Activated CD4-positive, alpha-beta memory T cell treated with anti-CD3 and anti-CD28 coated beads, Interleukin-2, amount 10 ng/mL, durations not matched to agents 7 days and 5 days (primary cell): ENCODE measurements around the gene DNAL4. TPM values are rescaled to one million over a fixed set of nuclear protein-coding genes. Genes with fewer than 3 reads are reported as not detected.

Source experiments
- CTCF ChIA-PET: fragments of 350-600 bp; sonication (Branson Sonifier 250); formaldehyde crosslinking; loops from one replicate; lab custom pipeline; 2021; ENCODE audit warnings: antibody characterized with exemption, inconsistent platforms; lab: Charles Lee
- POLR2A ChIA-PET: fragments of 350-600 bp; sonication (Branson Sonifier 250); formaldehyde crosslinking; loops from one replicate; lab custom pipeline; 2021; ENCODE audit warnings: antibody characterized with exemption; lab: Charles Lee
- DNase-seq: peaks from one replicate; pipeline ENCODE4 v3.0.0-alpha.2; 2020
- H3K27ac Mint-ChIP-seq: one replicate; pipeline ENCODE4 v1.8.0; 2021; ENCODE audit warnings: mild to moderate bottlenecking, mixed read lengths
- H3K27me3 Mint-ChIP-seq: one replicate; pipeline ENCODE4 v1.8.0; 2021; ENCODE audit warnings: mixed read lengths
- H3K36me3 Mint-ChIP-seq: one replicate; pipeline ENCODE4 v1.8.0; 2021; ENCODE audit warnings: low read depth, mixed read lengths
- H3K4me1 Mint-ChIP-seq: one replicate; pipeline ENCODE4 v1.8.0; 2021; ENCODE audit warnings: mixed read lengths
- H3K4me3 Mint-ChIP-seq: one replicate; pipeline ENCODE4 v1.8.0; 2021; ENCODE audit warnings: mild to moderate bottlenecking, mixed read lengths
- H3K9me3 Mint-ChIP-seq: one replicate; pipeline ENCODE4 v1.8.0; 2021; ENCODE audit warnings: mixed read lengths
- total RNA-seq, 2 experiments: library from RNA; stranded (reverse); gene quantifications; one replicate each; pipeline ENCODE4 v1.2.3, GENCODE V29; 2021

The DNAL4 gene
- total RNA-seq, 2 experiments from 2014 or later, result 8.0 to 8.4 TPM

DNA sequence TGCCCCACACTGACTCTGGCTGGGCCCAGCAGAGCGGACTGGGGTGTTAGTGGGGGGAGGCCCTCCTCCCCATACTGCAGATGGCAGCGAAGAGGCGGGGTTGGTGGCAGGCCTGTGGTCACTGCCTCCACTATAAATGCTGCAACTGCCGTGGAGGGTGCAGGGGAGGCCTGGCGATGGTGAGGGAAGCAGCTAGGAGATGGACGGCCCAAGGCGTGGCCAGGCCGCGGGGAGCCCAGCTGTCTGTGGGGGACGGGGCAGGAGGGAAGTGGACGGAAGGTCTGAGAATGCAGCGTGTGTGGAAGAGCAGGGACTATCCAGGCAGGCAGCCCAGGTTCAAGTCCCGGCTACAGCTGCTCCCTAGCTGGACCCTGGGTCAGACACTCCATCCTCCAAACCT, 18.3 kb downstream of the DNAL4 start:
- no peak for DNase-seq
- Mint-ChIP-seq H3K9me3 (no peaks in the 10 kb centered on the region), H3K27me3 (no peaks in the 10 kb centered on the region), H3K27ac (no peak overlapping the region), H3K4me3 (no peak overlapping the region), H3K4me1 (peaks cover 6% of the 10 kb centered on the region), H3K36me3 (no peaks in the 10 kb centered on the region)
- CTCF ChIA-PET, result interaction anchor here (1.4 kb wide), 1 partner anchor 10 kb away, joined by 4 read pairs; no protein-coding TSS in a partner anchor
- POLR2A ChIA-PET, result no interaction called here

DNA sequence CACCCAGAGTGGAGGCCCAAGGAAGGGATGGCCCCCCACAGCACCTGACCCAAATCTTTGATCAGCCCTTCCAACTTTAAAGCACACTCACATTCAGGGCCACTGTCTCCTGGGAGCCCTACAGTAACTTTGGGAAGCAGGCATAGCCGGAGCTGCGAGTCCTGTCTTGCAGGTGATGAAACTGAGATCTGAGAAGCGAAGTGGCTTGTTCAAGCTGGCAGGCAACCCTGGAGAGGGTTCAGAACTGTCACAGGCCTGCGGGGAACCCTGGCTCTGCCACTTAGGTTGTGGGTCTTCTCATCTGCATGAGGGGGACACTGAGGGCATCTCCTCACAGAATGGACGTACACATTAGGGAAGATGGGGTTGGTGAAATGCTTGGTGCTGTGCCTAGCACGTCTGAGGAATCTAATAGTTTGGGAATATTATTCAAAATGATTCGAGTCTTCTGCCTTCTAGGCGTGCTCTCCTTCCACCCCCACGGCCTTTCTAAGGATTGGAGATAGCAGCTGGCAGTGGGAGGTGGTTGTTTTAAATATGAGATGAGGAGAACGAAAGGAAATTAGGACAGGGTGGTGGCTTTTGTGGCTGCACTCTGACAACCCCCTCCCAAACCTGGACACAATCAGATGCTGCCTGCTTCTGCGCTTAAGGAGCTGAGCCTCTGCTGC, 19.3 kb downstream of the DNAL4 start:
- Mint-ChIP-seq H3K9me3 (no peaks in the 10 kb centered on the region), H3K36me3 (no peaks in the 10 kb centered on the region), H3K27me3 (no peaks in the 10 kb centered on the region), H3K27ac (no peak overlapping the region), H3K4me3 (no peak overlapping the region), H3K4me1 (peaks cover 6% of the 10 kb centered on the region)
- ChIA-PET POLR2A (interaction anchor here (1.1 kb wide), 1 partner anchor 31 kb away, joined by 3 read pairs; no protein-coding TSS in a partner anchor), CTCF (interaction anchor here (1.4 kb wide), 1 partner anchor 9 kb away, joined by 4 read pairs; no protein-coding TSS in a partner anchor)
- DNase-seq, result no peak

DNA sequence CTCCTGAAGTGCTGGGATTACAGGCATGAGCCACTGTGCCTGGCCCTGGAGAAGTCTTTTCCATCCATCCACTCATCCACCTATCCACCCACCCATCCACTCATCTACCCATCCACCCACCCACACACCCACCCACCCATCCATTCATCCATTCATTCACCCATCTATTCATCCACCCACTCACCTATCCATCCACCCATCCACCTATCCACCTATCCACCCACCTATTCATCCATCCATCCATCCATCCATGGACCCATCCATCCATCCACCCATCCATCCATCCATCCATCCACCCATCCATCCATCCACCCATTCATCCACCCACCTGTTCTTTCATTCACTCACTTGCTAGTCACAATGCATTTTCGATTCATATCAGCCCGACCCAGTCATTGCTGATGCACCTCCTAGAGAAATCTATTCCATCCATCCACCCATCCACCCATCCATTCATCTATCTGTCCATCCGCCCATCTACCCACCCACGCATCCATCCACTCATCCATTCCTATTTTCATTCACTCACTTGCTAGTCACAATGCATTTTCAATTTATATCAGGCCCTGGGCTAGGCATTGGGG, 20.5 kb downstream of the DNAL4 start:
- DNase-seq, result no peak
- Mint-ChIP-seq H3K9me3 (no peaks in the 10 kb centered on the region), H3K4me1 (peaks cover 8% of the 10 kb centered on the region), H3K4me3 (no peak overlapping the region), H3K27ac (no peak overlapping the region), H3K27me3 (no peaks in the 10 kb centered on the region), H3K36me3 (no peaks in the 10 kb centered on the region)
- CTCF ChIA-PET, result no interaction called here
- POLR2A ChIA-PET, result no interaction called here

DNA sequence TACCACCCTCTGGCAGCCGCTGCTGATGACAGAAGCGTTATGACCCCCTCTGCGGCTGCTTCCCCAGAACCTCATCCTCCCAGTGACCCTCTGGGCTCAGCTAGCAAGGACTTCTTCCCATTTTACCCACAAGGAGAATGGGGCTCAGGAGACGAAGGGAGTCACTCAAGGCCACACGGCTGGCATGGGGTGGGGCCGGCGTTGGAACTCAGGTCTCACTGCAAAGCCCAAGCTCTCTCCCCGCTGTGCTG, 21.4 kb downstream of the DNAL4 start:
- Mint-ChIP-seq H3K27ac (no peak overlapping the region), H3K36me3 (no peaks in the 10 kb centered on the region), H3K9me3 (no peaks in the 10 kb centered on the region), H3K4me3 (no peak overlapping the region), H3K27me3 (no peaks in the 10 kb centered on the region), H3K4me1 (peaks cover 8% of the 10 kb centered on the region)
- ChIA-PET CTCF (no interaction called here), POLR2A (no interaction called here)
- DNase-seq, result no peak

DNA sequence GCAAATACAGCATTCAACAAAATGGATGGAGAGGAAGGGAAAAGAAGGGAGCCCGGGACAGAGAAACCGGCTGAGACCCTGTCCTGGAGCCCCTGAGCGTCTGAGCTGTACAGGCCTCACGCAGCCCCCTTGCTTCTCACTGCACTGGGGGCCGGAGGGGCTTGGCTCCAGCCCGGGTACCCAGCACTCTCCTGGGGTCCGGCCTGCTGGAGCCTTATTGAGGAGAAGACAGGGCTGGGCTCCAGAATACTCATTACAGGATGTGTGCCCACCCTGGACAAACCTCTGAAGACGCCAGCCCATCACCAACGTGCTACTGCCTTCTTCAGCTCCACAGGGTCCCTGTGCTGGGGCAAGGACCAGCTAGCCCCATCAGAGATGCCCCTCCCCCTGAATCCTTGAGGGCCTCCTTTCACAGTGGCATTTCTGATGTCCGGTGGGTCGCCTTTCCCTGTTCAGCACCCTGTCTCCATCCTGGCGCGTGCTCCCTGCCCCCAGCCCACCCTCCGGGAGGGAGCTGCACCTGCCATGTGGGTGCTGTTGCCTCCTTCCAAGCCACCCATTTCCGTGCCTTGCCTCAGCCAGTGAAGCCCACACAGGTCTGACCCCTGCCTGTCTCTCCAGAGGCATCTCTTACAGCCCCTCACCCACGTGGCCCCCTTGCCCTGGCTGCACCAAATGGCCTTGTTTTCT, 23.5 kb downstream of the DNAL4 start:
- DNase-seq, result no peak
- H3K9me3 Mint-ChIP-seq, result no peaks in the 10 kb centered on the region
- H3K4me3 Mint-ChIP-seq, result no peak overlapping the region
- H3K27me3 Mint-ChIP-seq, result no peaks in the 10 kb centered on the region
- no peak overlapping the region for H3K27ac Mint-ChIP-seq
- peaks cover 10% of the 10 kb centered on the region for H3K4me1 Mint-ChIP-seq
- ChIA-PET POLR2A (interaction anchor here (1.7 to 2.4 kb wide), 2 partner anchors 14 to 18 kb away, joined by 3 to 5 read pairs; no protein-coding TSS in a partner anchor), CTCF (interaction anchor here (2.2 to 3.6 kb wide), 5 partner anchors 12 to 233 kb away, joined by 8 to 30 read pairs (median 18); partner anchors contain the start of gene NPTXR)
- H3K36me3 Mint-ChIP-seq, result no peaks in the 10 kb centered on the region

DNA sequence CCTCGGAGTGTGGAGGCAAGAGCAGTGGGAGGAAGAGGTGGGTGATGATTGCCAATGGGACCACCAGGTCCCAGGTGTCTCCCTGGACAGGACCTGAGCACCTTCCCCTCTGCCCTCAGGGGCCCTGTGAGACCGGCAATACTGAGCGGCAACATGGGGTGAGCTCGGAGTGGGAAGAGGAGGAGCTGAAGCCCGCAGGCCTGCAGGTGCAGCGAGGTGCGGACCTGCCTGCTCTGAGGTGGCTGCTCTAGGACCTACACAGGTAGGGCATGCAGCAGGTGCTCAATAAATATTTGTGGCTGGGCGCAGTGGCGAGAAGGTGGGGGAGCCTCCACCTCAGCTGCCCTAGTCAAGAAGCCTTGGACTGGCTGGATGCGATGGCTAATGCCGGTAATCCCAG, 25.9 kb downstream of the DNAL4 start:
- CTCF ChIA-PET, result interaction anchor here (1.2 to 3.6 kb wide), 13 partner anchors 10 to 761 kb away, joined by 3 to 30 read pairs (median 6); partner anchors contain the start of genes CBX7 and TOMM22

DNA sequence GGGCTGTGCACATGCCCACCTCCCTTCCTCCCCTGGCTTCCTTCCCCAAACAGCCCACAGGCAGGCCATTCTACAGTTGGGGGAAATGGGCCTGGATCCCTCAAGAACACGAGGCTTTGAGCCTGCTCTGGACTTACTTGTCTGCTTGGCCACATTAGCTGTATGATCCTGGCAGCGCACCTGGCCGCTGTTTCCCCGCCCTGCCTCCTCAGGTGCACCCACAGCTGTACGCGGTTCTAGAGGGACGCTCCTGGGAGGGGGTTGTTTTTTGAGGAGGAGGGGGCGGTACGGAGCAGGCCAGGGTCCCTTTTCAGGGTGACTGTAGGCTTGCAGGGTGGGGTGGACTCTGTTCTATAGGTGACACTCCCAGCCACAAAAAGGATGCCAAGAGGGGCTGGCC, 26.6 kb downstream of the DNAL4 start:
- no peaks in the 10 kb centered on the region for H3K9me3 Mint-ChIP-seq
- no peaks in the 10 kb centered on the region for H3K36me3 Mint-ChIP-seq
- H3K27me3 Mint-ChIP-seq, result no peaks in the 10 kb centered on the region
- no peak overlapping the region for H3K4me3 Mint-ChIP-seq
- POLR2A ChIA-PET, result interaction anchor here (0.5 to 2.1 kb wide), 4 partner anchors 15 to 103 kb away, joined by 3 to 8 read pairs (median 3); no protein-coding TSS in a partner anchor
- CTCF ChIA-PET, result interaction anchor here (0.7 to 3.6 kb wide), 5 partner anchors 9 to 321 kb away, joined by 3 to 30 read pairs (median 11); partner anchors contain the start of gene TOMM22
- H3K4me1 Mint-ChIP-seq, result peaks cover 8% of the 10 kb centered on the region
- DNase-seq, result no peak
- H3K27ac Mint-ChIP-seq, result no peak overlapping the region

More for the DNA sequence above, 25.9 kb downstream of the DNAL4 start:
- H3K27me3 Mint-ChIP-seq, result no peaks in the 10 kb centered on the region
- DNase-seq, result no peak
- H3K4me1 Mint-ChIP-seq, result peaks cover 8% of the 10 kb centered on the region
- POLR2A ChIA-PET, result interaction anchor here (1.1 to 2.1 kb wide), 5 partner anchors 9 to 102 kb away, joined by 3 to 8 read pairs (median 6); no protein-coding TSS in a partner anchor
- H3K27ac Mint-ChIP-seq, result no peak overlapping the region
- H3K9me3 Mint-ChIP-seq, result no peaks in the 10 kb centered on the region
- no peaks in the 10 kb centered on the region for H3K36me3 Mint-ChIP-seq
- no peak overlapping the region for H3K4me3 Mint-ChIP-seq

DNA sequence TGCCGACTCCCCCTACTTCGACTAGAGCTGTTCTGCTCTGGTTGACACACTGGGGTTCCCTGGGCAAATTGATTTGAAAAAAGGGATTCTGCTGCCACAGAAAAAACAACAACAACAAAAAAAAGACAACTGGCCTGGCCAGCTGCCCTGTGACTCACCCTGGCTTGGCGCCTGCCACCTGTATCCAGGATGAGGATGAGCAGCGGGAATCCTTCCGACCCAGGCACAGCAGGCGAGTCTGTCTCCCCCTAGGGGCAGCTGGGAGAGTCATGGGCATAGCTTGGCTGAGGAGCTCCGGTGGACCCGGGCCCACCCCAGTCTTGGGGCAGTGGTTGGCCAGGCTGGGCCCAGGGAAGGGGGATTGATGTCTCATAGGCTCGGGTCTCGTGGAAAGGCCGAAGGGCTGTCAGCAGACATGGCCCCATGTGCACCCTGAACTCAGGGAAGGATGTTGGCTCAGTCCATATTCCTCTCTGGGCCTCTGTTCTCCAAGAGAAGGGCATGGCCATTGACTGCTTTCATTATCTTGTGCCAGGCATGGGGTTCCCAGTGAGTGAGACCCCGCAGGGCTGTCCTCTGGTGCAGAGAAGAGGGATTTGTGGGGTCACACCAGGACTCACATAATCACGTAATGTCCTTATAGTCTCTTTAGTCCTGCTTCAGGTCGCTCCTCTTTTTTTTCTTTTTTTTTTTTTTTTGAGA, 27.7 kb downstream of the DNAL4 start:
- POLR2A ChIA-PET, result interaction anchor here (0.8 to 1.7 kb wide), 5 partner anchors 10 to 60 kb away, joined by 3 to 9 read pairs (median 4); partner anchors contain the start of genes GTPBP1 and SUN2
- no peaks in the 10 kb centered on the region for H3K9me3 Mint-ChIP-seq

DNA sequence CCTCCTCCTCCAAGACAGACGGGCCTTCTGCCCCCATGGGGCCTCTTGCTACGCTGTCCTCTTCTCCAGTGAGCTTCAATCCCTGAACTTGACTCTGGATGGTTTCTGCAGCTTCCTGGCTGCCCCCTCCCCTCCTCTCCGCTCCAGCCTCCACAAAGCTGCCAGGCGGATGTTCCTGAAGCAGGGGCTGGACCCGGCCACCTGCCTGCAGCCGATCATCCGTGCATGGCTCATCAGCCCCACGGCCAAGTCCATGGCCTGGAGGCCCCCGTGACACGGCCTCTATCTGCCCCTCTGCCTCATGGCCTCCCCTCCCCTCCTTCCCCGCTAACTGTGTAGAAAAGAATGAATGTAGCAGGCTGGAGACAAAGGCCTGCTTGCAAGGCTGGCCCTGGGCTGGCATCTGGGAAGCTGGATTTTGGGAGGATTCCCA, 31.4 kb downstream of the DNAL4 start:
- H3K4me1 Mint-ChIP-seq, result peaks cover 24% of the 10 kb centered on the region
- CTCF ChIA-PET, result no interaction called here
- no peaks in the 10 kb centered on the region for H3K27me3 Mint-ChIP-seq
- peaks cover 7% of the 10 kb centered on the region for H3K36me3 Mint-ChIP-seq
- no peak overlapping the region for H3K27ac Mint-ChIP-seq
- POLR2A ChIA-PET, result interaction anchor here (2.2 to 4.2 kb wide), 2 partner anchors 11 to 28 kb away, joined by 7 to 17 read pairs; no protein-coding TSS in a partner anchor
- DNase-seq, result no peak
- no peak overlapping the region for H3K4me3 Mint-ChIP-seq
- H3K9me3 Mint-ChIP-seq, result no peaks in the 10 kb centered on the region

More for the DNA sequence above, 27.7 kb downstream of the DNAL4 start:
- H3K4me1 Mint-ChIP-seq, result peaks cover 8% of the 10 kb centered on the region
- DNase-seq, result peak; percentile 41
- H3K4me3 Mint-ChIP-seq, result no peak overlapping the region
- no peaks in the 10 kb centered on the region for H3K27me3 Mint-ChIP-seq
- H3K27ac Mint-ChIP-seq, result no peak overlapping the region
- CTCF ChIA-PET, result interaction anchor here (0.7 to 1.6 kb wide), 12 partner anchors 9 to 322 kb away, joined by 3 to 8 read pairs (median 4); no protein-coding TSS in a partner anchor
- H3K36me3 Mint-ChIP-seq, result no peaks in the 10 kb centered on the region

DNA sequence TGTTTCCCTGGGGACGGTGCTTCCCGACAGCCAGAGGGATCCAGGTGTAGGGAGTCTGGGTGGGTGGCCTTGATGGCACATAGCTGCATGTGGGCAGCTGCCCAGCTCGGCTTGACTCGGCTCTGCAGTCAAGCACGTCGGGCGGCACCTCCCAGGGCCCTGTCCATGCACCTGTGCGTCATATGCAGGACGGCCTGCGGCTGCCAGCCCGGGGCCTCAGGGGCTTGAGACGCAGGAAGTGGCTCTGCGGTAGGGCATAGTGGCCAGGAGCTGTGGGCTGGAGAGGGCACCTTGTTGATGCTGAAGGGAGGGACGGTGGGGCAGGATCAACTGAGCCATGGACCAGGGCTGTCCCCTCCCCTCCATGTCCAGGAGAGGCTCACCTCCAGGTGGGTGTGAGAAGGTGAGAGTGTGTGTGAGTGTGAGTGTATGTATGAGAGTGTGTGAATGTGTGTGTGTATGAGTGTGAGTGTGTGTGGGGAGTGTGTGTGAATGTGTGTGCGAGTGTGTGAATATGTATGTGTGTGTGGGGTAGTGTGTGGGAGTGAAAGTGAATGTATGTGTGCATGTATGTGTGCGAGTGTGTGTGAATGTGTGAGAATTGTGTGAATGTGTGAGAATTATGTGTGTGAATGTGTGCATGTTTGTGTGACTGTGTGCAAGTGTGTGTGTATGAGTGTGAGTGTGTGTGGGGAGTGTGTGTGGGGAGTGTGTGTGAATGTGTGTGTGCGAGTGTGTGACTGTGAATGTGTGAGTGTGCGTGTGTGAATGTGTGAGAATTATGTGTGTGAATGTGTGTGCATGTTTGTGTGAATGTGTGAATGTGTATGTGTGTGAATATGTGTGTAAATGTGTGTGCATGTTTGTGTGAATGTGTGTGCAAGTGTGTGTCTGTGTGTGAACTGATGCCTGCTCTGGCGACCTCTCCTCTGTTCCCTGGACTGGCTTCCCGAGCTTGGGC, 32.5 kb downstream of the DNAL4 start:
- no peaks in the 10 kb centered on the region for H3K27me3 Mint-ChIP-seq
- no peak for DNase-seq
- peaks cover 32% of the 10 kb centered on the region for H3K4me1 Mint-ChIP-seq
- H3K9me3 Mint-ChIP-seq, result no peaks in the 10 kb centered on the region
- H3K36me3 Mint-ChIP-seq, result peaks cover 11% of the 10 kb centered on the region
- H3K27ac Mint-ChIP-seq, result no peak overlapping the region
- ChIA-PET POLR2A (interaction anchor here (2.2 to 17.0 kb wide), 3 partner anchors 10 to 27 kb away, joined by 7 to 479 read pairs (median 17); no protein-coding TSS in a partner anchor), CTCF (no interaction called here)
- H3K4me3 Mint-ChIP-seq, result no peak overlapping the region

DNA sequence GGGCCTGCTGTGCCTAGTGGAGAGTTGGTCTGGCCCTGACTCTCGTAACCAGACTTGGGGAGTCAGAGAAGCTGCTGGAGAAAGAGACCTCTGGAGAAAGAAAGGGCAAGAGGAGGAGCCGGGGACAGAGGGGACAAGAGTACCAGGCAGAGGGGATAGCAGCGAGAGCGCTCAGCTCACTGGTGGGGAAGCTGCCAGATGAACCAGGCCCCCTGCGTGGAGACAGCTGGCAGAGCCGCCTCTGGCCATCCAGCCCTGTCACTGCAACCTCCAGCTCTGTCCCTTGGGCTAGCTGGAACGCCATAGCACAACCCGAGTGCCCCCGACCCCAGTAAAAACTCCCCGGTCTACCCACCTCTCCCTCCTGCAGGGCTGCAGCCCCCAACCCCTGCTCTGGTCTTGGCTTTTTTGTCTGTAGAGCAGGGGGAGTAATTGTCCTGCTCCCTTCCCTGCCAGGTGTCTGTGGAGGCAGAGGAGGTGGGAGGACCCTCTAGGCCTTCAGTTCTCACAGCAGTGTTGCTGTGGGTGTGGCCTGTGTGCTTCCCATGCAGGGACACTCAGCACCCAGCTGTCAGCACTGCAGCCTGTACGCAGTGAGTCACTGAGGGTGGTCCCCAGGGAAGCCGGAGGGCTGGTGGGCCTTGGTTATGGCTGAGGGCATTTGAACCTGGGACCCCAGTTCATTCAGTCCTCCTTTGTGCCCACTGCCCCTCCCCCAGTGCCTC, 33.3 kb downstream of the DNAL4 start:
- peaks cover 29% of the 10 kb centered on the region for H3K4me1 Mint-ChIP-seq
- H3K27ac Mint-ChIP-seq, result no peak overlapping the region
- no peaks in the 10 kb centered on the region for H3K9me3 Mint-ChIP-seq
- CTCF ChIA-PET, result interaction anchor here (4.5 kb wide), 1 partner anchor 8 kb away, joined by 30 read pairs; no protein-coding TSS in a partner anchor
- H3K36me3 Mint-ChIP-seq, result peaks cover 12% of the 10 kb centered on the region
- POLR2A ChIA-PET, result interaction anchor here (4.2 to 17.0 kb wide), 2 partner anchors 9 to 24 kb away, joined by 17 to 479 read pairs; no protein-coding TSS in a partner anchor
- no peak for DNase-seq
- H3K4me3 Mint-ChIP-seq, result no peak overlapping the region
- no peaks in the 10 kb centered on the region for H3K27me3 Mint-ChIP-seq
